Nephron progenitor cell (in vitro differentiated cells): ENCODE results near the gene DBN1.

ENCODE experiments used
- DNase-seq: peaks from one replicate; pipeline ENCODE4 v3.0.0; 2021
- H3K27ac Mint-ChIP-seq: 2 replicates; pipeline ENCODE4 v1.8.0; 2021; ENCODE audit warnings: mild to moderate bottlenecking, moderate library complexity, mixed read lengths
- H3K27me3 Mint-ChIP-seq: 2 replicates; pipeline ENCODE4 v1.8.0; 2021; ENCODE audit warnings: mild to moderate bottlenecking, low read depth, mixed read lengths; ENCODE audit not compliant: poor library complexity
- H3K36me3 Mint-ChIP-seq: 2 replicates; pipeline ENCODE4 v1.8.0; 2021; ENCODE audit warnings: low read depth, mixed read lengths
- H3K4me1 Mint-ChIP-seq: 2 replicates; pipeline ENCODE4 v1.8.0; 2021; ENCODE audit warnings: mixed read lengths
- H3K4me3 Mint-ChIP-seq: 2 replicates; pipeline ENCODE4 v1.8.0; 2021; ENCODE audit warnings: mild to moderate bottlenecking, moderate library complexity, mixed read lengths
- H3K9me3 Mint-ChIP-seq: 2 replicates; pipeline ENCODE4 v1.8.0; 2021; ENCODE audit warnings: mild to moderate bottlenecking, moderate library complexity, mixed read lengths
- CTCF ChIP-seq: fragments of 200-600 bp; sonication (generic); IDR thresholded peaks from 2 replicates; pipeline ENCODE4 v1.5.0; 2021; ENCODE audit warnings: antibody characterized with exemption

The DBN1 gene

GRCh38 chr5:177484902-177485549 is 11.6 kb upstream of the DBN1 start:
- TF ChIP-seq CTCF = no peak
- Mint-ChIP-seq H3K4me1 (peaks cover 35% of the 10 kb centered on the region), H3K9me3 (no peaks in the 10 kb centered on the region), H3K27me3 (no peaks in the 10 kb centered on the region), H3K36me3 (peaks cover 39% of the 10 kb centered on the region), H3K4me3 (no peak overlapping the region), H3K27ac (peak overlapping the region; percentile 94)
- DNase-seq = no peak

- H3K36me3 Mint-ChIP-seq = peaks cover 45% of the 10 kb centered on the region
- DNase-seq = no peak
- H3K27ac Mint-ChIP-seq = peak overlapping the region; percentile 94
- peaks cover 40% of the 10 kb centered on the region for H3K4me1 Mint-ChIP-seq
- TF ChIP-seq CTCF = no peak
- no peaks in the 10 kb centered on the region for H3K9me3 Mint-ChIP-seq
- no peaks in the 10 kb centered on the region for H3K27me3 Mint-ChIP-seq
- H3K4me3 Mint-ChIP-seq = peak overlapping the region; percentile 10
Observed at GRCh38 chr5:177483994-177484901, 10.8 kb upstream of the DBN1 start.

- Mint-ChIP-seq H3K27ac (peak overlapping the region; percentile 96), H3K36me3 (peaks cover 43% of the 10 kb centered on the region), H3K4me1 (peaks cover 52% of the 10 kb centered on the region), H3K4me3 (no peak overlapping the region), H3K27me3 (no peaks in the 10 kb centered on the region), H3K9me3 (no peaks in the 10 kb centered on the region)
- no peak for TF ChIP-seq CTCF
- no peak for DNase-seq
Observed at GRCh38 chr5:177483042-177483441, 9.6 kb upstream of the DBN1 start.

GRCh38 chr5:177482359-177482795 is 8.9 kb upstream of the DBN1 start:
- Mint-ChIP-seq H3K9me3 (no peaks in the 10 kb centered on the region), H3K4me3 (no peak overlapping the region), H3K4me1 (peaks cover 59% of the 10 kb centered on the region), H3K27ac (peak overlapping the region; percentile 45), H3K27me3 (no peaks in the 10 kb centered on the region), H3K36me3 (peaks cover 39% of the 10 kb centered on the region)
- no peak for DNase-seq
- TF ChIP-seq CTCF = no peak

- peaks cover 29% of the 10 kb centered on the region for H3K36me3 Mint-ChIP-seq
- no peaks in the 10 kb centered on the region for H3K27me3 Mint-ChIP-seq
- H3K9me3 Mint-ChIP-seq = no peaks in the 10 kb centered on the region
- DNase-seq = no peak
- no peak for TF ChIP-seq CTCF
- peak overlapping the region; percentile 98 for H3K27ac Mint-ChIP-seq
- no peak overlapping the region for H3K4me3 Mint-ChIP-seq
- H3K4me1 Mint-ChIP-seq = peaks cover 70% of the 10 kb centered on the region
Observed at GRCh38 chr5:177479774-177480173, 6.3 kb upstream of the DBN1 start.
